Pancreas (tissue), 10 donors: ENCODE results near the gene SLC25A41. TPM values are rescaled to one million over a fixed set of nuclear protein-coding genes. Genes with fewer than 3 reads are reported as not detected.

Experiments
- ATAC-seq, 4 donors: fragments of 200-7000 bp; cut with Tn5 transposase; one replicate each; pipeline versions ENCODE4 v1.8.0 to v1.9.1; 2020; ENCODE audit warnings: mild to moderate bottlenecking in 4 of 4, moderate library complexity in 4 of 4
- DNase-seq, 6 donors: peaks; one replicate each; pipeline ENCODE4 v3.0.0-alpha.2; 2020
- FAIRE-seq: peaks from 2 replicates; lab custom pipeline; 2012; peaks lifted over from hg19 to GRCh38; lab: Jason Lieb, UNC
- H3K27ac ChIP-seq, 4 donors: fragments of 200-600 bp; sonication (generic); 1 replicate in 3 of 4; 2 replicates in 1 of 4; pipeline versions ENCODE4 v1.5.0 to v1.8.0; 2020
- H3K27me3 ChIP-seq, 4 donors: fragments of 200-600 bp; one replicate each; pipeline ENCODE4 v1.8.0; 2021
- H3K36me3 ChIP-seq, 3 donors: fragments of 200-600 bp; sonication (generic) in 1 of 3; one replicate each; pipeline versions ENCODE4 v1.5.0 to v1.8.0; 2020 to 2021
- H3K4me1 ChIP-seq, 3 donors: fragments of 200-600 bp; one replicate each; pipeline ENCODE4 v1.8.0; 2021
- H3K4me3 ChIP-seq, 4 donors: fragments of 200-600 bp; sonication (generic) in 2 of 4; one replicate each; pipeline versions ENCODE4 v1.5.0 to v1.8.0; 2020 to 2021
- H3K9me3 ChIP-seq, 4 donors: fragments of 200-600 bp; one replicate each; pipeline ENCODE4 v1.8.0; 2021
- WGBS, 2 donors: extraction: QIAGEN DNeasy Blood & Tissue Kit; methylation state at CpG; one replicate each; pipeline ENCODE4 v1.1.7; 2013; 5-methylcytosine and 5-hydroxymethylcytosine counted together
- intact Hi-C, 3 donors: fragments of 100-400 bp; cut with DNase I; formaldehyde crosslinking; loops; one replicate each; pipeline versions ENCODE4 v1.11.1 to v1.14.2; 2022
- polyA plus RNA-seq, 2 donors: library from polyadenylated mRNA; stranded (reverse); fragments of 200-250 nt; gene quantifications; one replicate each; pipeline ENCODE4 v1.2.3, GENCODE V29; 2013
- total RNA-seq, 6 donors: library from RNA; stranded (reverse); fragmentation: NEBNext Ultra II Directional in 4 of 6; extraction: Animal tissue kit (Norgen Biotek cat#: 25700) in 4 of 6; gene quantifications; one replicate each; pipeline versions ENCODE4 v1.2.1 to v1.2.4, GENCODE V29; 2021 to 2023
- TF ChIP-seq, protein P1 (sequence below), 4 donors: fragments of 200-600 bp; sonication (generic) in 3 of 4; IDR thresholded peaks; one replicate each; pipeline versions ENCODE4 v1.5.0 to v1.8.0; 2021; ENCODE audit warnings: antibody characterized with exemption in 4 of 4
- donor health status: healthy with polysubstance abuse.
- donor health status: DM: no; HTN: no; CAD: no; lungs with moderate emphysema.
- donor health status: DM: no; HTN: no; CAD: no.
- donor health status: control.
- donor health status: control.
- donor health status: Bipolar disorder and iron deficiency.
- donor health status: DM: yes; HTN: yes; CAD: no.
- donor health status: DM: no; HTN: no; CAD: no.
- donor health status: DM: no; HTN: no; CAD: no.
- donor health status: DM: yes; HTN: yes; CAD: no.

SLC25A41 gene
- total and polyA plus RNA-seq, 8 donors: 0.12 to 0.91 (median 0.18) TPM; not detected in 2

DNA sequence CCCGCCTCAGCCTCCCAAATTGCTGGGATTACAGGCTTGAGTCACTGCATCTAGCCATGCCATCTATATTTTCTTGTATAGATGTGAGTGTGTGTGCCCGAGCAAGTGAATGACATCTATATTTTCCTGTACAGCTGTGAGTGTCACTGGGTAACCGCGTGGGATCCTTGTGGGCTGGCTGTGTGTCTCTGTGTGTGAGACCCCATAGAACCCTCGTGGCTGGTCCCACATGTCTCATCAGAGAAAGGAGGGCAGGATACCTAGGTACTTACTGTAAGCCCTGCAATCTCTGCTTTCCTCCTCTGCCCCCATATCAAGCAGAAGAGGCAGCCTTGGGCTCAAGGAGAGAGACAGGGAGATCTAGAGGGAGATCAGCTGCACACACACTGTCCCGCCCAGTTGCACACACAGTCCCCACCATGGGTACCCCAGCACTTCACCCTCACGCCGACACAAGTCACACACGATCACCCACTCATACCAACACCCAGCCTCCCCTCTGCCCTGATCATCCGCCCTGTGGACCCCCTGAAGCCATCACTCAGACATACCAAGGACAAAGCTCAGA is 47.4 kb upstream of the SLC25A41 start:
- intact Hi-C loops: no loop called here
- H3K4me3 ChIP-seq: peak overlapping the region in 1 of 4 donors; percentile 18
- H3K27me3 ChIP-seq: no peaks in the 10 kb centered on the region
- H3K4me1 ChIP-seq: peaks cover 0 to 5% (median 2%) of the 10 kb centered on the region in 3 donors
- no peaks in the 10 kb centered on the region for H3K36me3 ChIP-seq
- DNase-seq (no peak), ATAC-seq (no peak), FAIRE-seq (no peak)
- TF ChIP-seq, protein P1, sequence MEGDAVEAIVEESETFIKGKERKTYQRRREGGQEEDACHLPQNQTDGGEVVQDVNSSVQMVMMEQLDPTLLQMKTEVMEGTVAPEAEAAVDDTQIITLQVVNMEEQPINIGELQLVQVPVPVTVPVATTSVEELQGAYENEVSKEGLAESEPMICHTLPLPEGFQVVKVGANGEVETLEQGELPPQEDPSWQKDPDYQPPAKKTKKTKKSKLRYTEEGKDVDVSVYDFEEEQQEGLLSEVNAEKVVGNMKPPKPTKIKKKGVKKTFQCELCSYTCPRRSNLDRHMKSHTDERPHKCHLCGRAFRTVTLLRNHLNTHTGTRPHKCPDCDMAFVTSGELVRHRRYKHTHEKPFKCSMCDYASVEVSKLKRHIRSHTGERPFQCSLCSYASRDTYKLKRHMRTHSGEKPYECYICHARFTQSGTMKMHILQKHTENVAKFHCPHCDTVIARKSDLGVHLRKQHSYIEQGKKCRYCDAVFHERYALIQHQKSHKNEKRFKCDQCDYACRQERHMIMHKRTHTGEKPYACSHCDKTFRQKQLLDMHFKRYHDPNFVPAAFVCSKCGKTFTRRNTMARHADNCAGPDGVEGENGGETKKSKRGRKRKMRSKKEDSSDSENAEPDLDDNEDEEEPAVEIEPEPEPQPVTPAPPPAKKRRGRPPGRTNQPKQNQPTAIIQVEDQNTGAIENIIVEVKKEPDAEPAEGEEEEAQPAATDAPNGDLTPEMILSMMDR (IDR thresholded peaks at IDR 0.05): no peak
- H3K27ac ChIP-seq: no peak overlapping the region
- 63 to 76% methylated on average over 10 of the region's 10 CpGs for WGBS, 2 donors
- no peaks in the 10 kb centered on the region for H3K9me3 ChIP-seq

DNA sequence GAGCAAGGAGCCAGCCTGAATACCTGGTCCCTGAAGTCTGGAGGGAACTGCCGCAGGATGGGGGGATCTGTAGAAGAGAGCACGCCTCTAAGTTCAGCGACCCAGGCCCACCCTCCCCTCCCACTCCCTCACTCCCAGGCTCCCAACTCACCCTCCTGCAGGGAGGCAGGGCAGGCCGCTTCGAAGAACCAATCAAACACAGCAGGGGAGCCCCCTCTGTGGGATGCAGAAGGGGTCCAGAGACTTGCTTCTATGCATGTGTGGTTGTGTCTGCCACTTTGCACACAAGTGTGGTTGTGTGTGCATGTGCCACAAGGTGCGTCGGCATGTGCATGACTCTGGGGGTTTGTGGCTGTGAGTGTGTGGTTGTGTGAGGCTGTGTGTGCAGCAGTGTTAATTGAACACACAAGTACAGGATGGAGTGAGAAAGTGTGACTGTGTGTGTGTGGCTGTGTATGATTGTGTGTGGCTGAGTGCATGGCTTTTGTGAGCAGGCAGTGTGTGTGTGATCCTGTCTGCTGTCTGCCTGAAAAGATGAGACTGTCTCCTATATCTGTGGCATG is 46.4 kb upstream of the SLC25A41 start:
- no peaks in the 10 kb centered on the region for H3K27me3 ChIP-seq

DNA sequence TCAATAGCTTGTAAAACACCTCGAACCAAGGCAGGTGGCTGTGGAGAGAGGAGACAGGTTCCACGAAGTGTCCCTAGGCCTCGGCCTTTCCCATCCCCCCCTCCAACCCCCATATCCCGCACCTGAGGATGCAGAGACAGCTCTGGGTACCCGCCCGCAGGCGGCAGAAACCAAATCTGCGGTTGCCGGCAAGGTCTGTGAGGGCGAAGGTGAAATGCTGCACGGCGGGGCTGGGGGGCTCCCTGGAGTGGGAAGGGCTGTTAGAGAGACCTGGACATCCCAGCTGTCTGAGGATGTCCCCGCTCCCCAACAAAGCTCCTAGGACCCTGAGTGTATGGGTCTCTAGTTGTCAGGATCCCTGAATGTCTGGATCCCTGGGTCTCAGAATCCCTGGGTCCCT is 45.3 kb upstream of the SLC25A41 start:
- no peak overlapping the region for H3K4me3 ChIP-seq
- no peak overlapping the region for H3K27ac ChIP-seq
- H3K9me3 ChIP-seq: no peaks in the 10 kb centered on the region
- TF ChIP-seq, protein P1 (IDR thresholded peaks at IDR 0.05): no peak
- intact Hi-C loops: no loop called here
- H3K27me3 ChIP-seq: no peaks in the 10 kb centered on the region
- DNase-seq (peak in 1 of 6 donors; percentile 23), FAIRE-seq (no peak), ATAC-seq (no peak)
- 77 to 87% methylated on average over 13 of the region's 13 CpGs for WGBS, 2 donors
- no peaks in the 10 kb centered on the region for H3K36me3 ChIP-seq
- peaks cover 0 to 10% (median 8%) of the 10 kb centered on the region in 3 donors for H3K4me1 ChIP-seq

More for the DNA sequence above, 46.4 kb upstream of the SLC25A41 start:
- DNase-seq: no peak
- 58 to 69% methylated on average over 7 of the region's 7 CpGs for WGBS, 2 donors
- intact Hi-C loops: no loop called here
- no peaks in the 10 kb centered on the region for H3K9me3 ChIP-seq
- TF ChIP-seq, protein P1 (IDR thresholded peaks at IDR 0.05): no peak
- FAIRE-seq: no peak
- H3K4me3 ChIP-seq: no peak overlapping the region
- peaks cover 0 to 10% (median 8%) of the 10 kb centered on the region in 3 donors for H3K4me1 ChIP-seq
- no peak for ATAC-seq
- no peak overlapping the region for H3K27ac ChIP-seq
- no peaks in the 10 kb centered on the region for H3K36me3 ChIP-seq

DNA sequence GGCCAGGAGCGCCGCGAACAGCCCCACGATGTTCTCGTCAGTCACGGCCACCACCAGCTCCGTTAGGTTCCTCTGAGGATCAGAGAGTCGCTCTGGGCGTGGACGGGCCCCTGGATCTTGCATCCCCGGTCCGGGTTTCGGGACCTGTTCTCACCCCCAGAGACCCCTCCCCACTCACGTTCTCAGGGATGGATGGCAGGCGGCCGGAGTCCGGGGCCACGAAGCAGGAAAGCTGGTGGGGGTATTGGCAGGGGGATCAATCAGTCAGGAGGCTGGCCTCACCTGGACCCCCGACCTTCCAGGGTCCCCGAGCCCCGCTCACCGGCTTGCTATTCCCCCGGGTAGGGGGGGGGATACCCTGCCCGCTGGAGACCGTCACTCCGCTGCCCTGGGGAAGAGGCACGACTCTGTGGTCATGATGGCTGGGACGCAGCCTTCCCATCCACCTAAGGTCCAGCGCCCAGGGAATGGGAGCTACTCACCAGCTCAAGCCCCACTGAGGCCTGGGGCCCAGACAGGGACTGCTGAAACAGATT is 43.4 kb upstream of the SLC25A41 start:
- H3K9me3 ChIP-seq: no peaks in the 10 kb centered on the region
- no peaks in the 10 kb centered on the region for H3K27me3 ChIP-seq
- TF ChIP-seq, protein P1 (IDR thresholded peaks at IDR 0.05): no peak
- no peak for ATAC-seq
- no peak overlapping the region for H3K27ac ChIP-seq
- WGBS, 2 donors: 31 to 34% methylated on average over 22 to 29 of the region's 29 CpGs
- DNase-seq: peak in 1 of 6 donors; percentile 80
- H3K4me1 ChIP-seq: peaks cover 0 to 15% (median 10%) of the 10 kb centered on the region in 3 donors
- no peaks in the 10 kb centered on the region for H3K36me3 ChIP-seq
- FAIRE-seq: no peak
- intact Hi-C loops: no loop called here
- peak overlapping the region; percentile 10 to 40 (median 18) for H3K4me3 ChIP-seq
